HepG2 (cell line): Measurements from ENCODE around the gene VAMP5. TPM values are rescaled to one million over a fixed set of nuclear protein-coding genes. Genes with fewer than 3 reads are reported as not detected.

Experiments used
- IRF9 ChIP-seq: sonication (generic); formaldehyde crosslinking; IDR thresholded peaks from 2 replicates; pipeline ENCODE4 v1.8.0; 2022; ENCODE audit warnings: missing genetic modification reagents, mild to moderate bottlenecking, borderline replicate concordance
- MTERF4 ChIP-seq: sonication (generic); formaldehyde crosslinking; IDR thresholded peaks from 2 replicates; pipeline ENCODE4 v1.8.0; 2023; ENCODE audit warnings: mild to moderate bottlenecking, missing genetic modification reagents
- NFRKB ChIP-seq: fragments of 450-650 bp; IDR thresholded peaks from 2 replicates; pipeline ENCODE4 v1.6.1; 2017
- PRPF4 ChIP-seq: fragments of 200-400 bp; formaldehyde crosslinking; IDR thresholded peaks from 2 replicates; pipeline ENCODE4 v1.6.1; 2016; ENCODE audit warnings: low read length, low read depth; ENCODE audit not compliant: poor library complexity, severe bottlenecking
- SNAI1 ChIP-seq: sonication (generic); formaldehyde crosslinking; IDR thresholded peaks from 2 replicates; pipeline ENCODE4 v1.5.0; 2020; ENCODE audit warnings: mild to moderate bottlenecking, missing genetic modification reagents, borderline replicate concordance
- TCF7 ChIP-seq: sonication (generic); IDR thresholded peaks from 2 replicates; pipeline ENCODE4 v1.6.1; 2016; ENCODE audit warnings: antibody characterized with exemption, low read depth
- ZBTB33 ChIP-seq: sonication (generic); formaldehyde crosslinking; IDR thresholded peaks from 2 replicates; pipeline ENCODE4 v1.4.0; 2020; ENCODE audit warnings: missing genetic modification reagents
- ZFAT ChIP-seq: sonication (generic); formaldehyde crosslinking; conservative IDR thresholded peaks from 2 replicates; pipeline ENCODE4 v1.8.1; 2023; ENCODE audit warnings: missing genetic modification reagents, inconsistent platforms
- ZFP82 ChIP-seq: sonication (generic); formaldehyde crosslinking; IDR thresholded peaks from 2 replicates; pipeline ENCODE4 v1.5.1; 2020; ENCODE audit warnings: mild to moderate bottlenecking, missing genetic modification reagents, borderline replicate concordance
- ZNF253 ChIP-seq: sonication (generic); formaldehyde crosslinking; IDR thresholded peaks from 2 replicates; pipeline ENCODE4 v1.8.0; 2022; ENCODE audit warnings: mild to moderate bottlenecking, missing genetic modification reagents, borderline replicate concordance
- ZNF337 ChIP-seq: sonication (generic); formaldehyde crosslinking; IDR thresholded peaks from 2 replicates; pipeline ENCODE4 v1.5.1; 2020; ENCODE audit warnings: missing genetic modification reagents, low read depth, mild to moderate bottlenecking, borderline replicate concordance
- ZNF382 ChIP-seq: sonication (generic); formaldehyde crosslinking; IDR thresholded peaks from 2 replicates; pipeline ENCODE4 v1.5.0; 2020; ENCODE audit warnings: missing genetic modification reagents, mild to moderate bottlenecking, borderline replicate concordance
- ZNF503 ChIP-seq: sonication (generic); formaldehyde crosslinking; IDR thresholded peaks from 2 replicates; pipeline ENCODE4 v1.4.0; 2020; ENCODE audit warnings: missing genetic modification reagents
- ZNF550 ChIP-seq: sonication (generic); formaldehyde crosslinking; IDR thresholded peaks from 2 replicates; pipeline ENCODE4 v1.4.0; 2020; ENCODE audit warnings: mild to moderate bottlenecking, missing genetic modification reagents, borderline replicate concordance
- ZNF646 ChIP-seq: sonication (generic); formaldehyde crosslinking; IDR thresholded peaks from 2 replicates; pipeline ENCODE4 v1.9.0; 2021; ENCODE audit warnings: mild to moderate bottlenecking, missing genetic modification reagents
- polyA plus RNA-seq, 8 experiments: library from polyadenylated mRNA; depleted of rRNA in 3 of 8; stranded (reverse) in 7 of 8; unstranded in 1 of 8; fragments of >200 nt; fragmentation: Illumina TruSeq in 4 of 8; extraction: Trizol in 4 of 8; gene quantifications; 2 replicates each; pipeline versions ENCODE4 v1.2.1 to v1.2.3, GENCODE V29; 2011 to 2016; ENCODE audit warnings: low read depth in 4 of 8, missing spikeins in 1 of 8, mixed read lengths in 1 of 8; ENCODE audit not compliant: insufficient read depth in 1 of 8
- total RNA-seq, 5 experiments: library from RNA; depleted of rRNA; stranded (reverse); fragments of >200 nt; fragmentation: Illumina TruSeq; extraction: Trizol; gene quantifications; 2 replicates each; pipeline ENCODE4 v1.2.3, GENCODE V29; 2016; ENCODE audit warnings: low read depth in 1 of 5

The VAMP5 gene
- total and polyA plus RNA-seq, 2 of the 13 experiments (the other 11 are each of a cell fraction or from before 2014, with no cell fraction given): 7.2 to 56.7 TPM

GRCh38 chr2:85602476-85603234, 18.4 kb downstream of the VAMP5 start, which contains the start of gene TMEM150A (continued):
- no peak; the same call in 1 of the 2 replicates for TF ChIP-seq MTERF4 (CRISPR knock-in tag)
- peak; percentile 59; the same call in 1 of the 2 replicates for TF ChIP-seq IRF9 (CRISPR knock-in tag)
- TF ChIP-seq ZNF550 (CRISPR knock-in tag): no peak
- 0 out of 2 replicates have a peak, but pooled peaks have one; percentile 58 for TF ChIP-seq ZNF503 (CRISPR knock-in tag)
- no peak for TF ChIP-seq ZNF646 (CRISPR knock-in tag)
- TF ChIP-seq SNAI1: peak; percentile 93
- no peak for TF ChIP-seq ZBTB33 (CRISPR knock-in tag)
- TF ChIP-seq TCF7: no peak
- peak; percentile 62; the same call in 1 of the 2 replicates for TF ChIP-seq ZFP82 (CRISPR knock-in tag)
- TF ChIP-seq ZNF253 (CRISPR knock-in tag): no peak; the same call in 1 of the 2 replicates
- TF ChIP-seq PRPF4: no peak
- no peak for TF ChIP-seq ZNF382
- TF ChIP-seq ZFAT (CRISPR knock-in tag): no peak; the same call in 1 of the 2 replicates
- TF ChIP-seq ZNF337 (CRISPR knock-in tag): peak; percentile 57; the same call in 1 of the 2 replicates
- TF ChIP-seq NFRKB: no peak
